Kidney epithelial cell (primary cell): ENCODE measurements around the gene AKAIN1. TPM values are rescaled to one million over a fixed set of nuclear protein-coding genes. Genes with fewer than 3 reads are reported as not detected.

ENCODE experiments used
- DNase-seq: peaks from one replicate; pipeline ENCODE4 v3.0.0-alpha.2; 2010; ENCODE audit warnings: low read depth
- H3K27me3 ChIP-seq: 2 replicates; pipeline ENCODE4 v1.6.0; 2011; ENCODE audit warnings: low read length; ENCODE audit not compliant: control insufficient read depth, insufficient read depth
- H3K36me3 ChIP-seq: 2 replicates; pipeline ENCODE4 v1.5.1; 2011; ENCODE audit warnings: low read length; ENCODE audit not compliant: control insufficient read depth, insufficient read depth
- H3K4me3 ChIP-seq: 2 replicates; pipeline ENCODE4 v1.5.1; 2011; ENCODE audit warnings: low read depth, mild to moderate bottlenecking, control low read depth, low read length
- total RNA-seq: library from RNA; depleted of rRNA; stranded (reverse); fragments of >200 nt; gene quantifications from 2 replicates; pipeline ENCODE4 v1.2.3, GENCODE V29; 2015
- TF ChIP-seq, protein P1 (sequence below): IDR thresholded peaks from 2 replicates; pipeline ENCODE4 v1.5.1; 2011; ENCODE audit warnings: mild to moderate bottlenecking, moderate library complexity, low read length, control low read depth, inconsistent platforms; ENCODE audit not compliant: insufficient read depth, poor library complexity, severe bottlenecking

AKAIN1 gene
- not detected in 2 replicates for total RNA-seq

DNA sequence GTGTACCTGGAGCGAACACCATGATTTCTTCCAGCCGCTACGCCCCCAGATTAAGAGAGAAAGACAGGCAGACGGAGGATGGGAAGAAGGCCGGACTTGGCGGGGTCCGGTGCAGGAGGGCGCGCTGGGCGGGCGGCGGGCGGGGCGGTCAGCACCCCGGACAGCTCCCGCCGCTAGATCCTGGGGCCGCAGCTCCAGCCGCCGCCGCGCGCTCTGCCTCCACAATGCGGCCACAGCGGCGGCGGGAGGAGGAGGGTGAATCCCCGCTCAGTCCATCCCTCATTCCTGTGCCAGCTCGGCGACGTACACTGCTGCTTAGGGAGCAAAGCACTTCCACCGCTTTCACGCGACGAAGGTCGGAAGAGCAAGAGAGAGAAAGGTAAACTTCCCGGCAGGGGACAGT lies at the start of gene AKAIN1:
Gene AKAIN1, minus strand, starts transcription at position 226 of the 403 bp plus-strand sequence. Its CDS starts 204 bp downstream, at position 22.
- no peak within 1 kb of the TSS for H3K4me3 ChIP-seq
- DNase-seq, result no peak
- TF ChIP-seq, protein P1, sequence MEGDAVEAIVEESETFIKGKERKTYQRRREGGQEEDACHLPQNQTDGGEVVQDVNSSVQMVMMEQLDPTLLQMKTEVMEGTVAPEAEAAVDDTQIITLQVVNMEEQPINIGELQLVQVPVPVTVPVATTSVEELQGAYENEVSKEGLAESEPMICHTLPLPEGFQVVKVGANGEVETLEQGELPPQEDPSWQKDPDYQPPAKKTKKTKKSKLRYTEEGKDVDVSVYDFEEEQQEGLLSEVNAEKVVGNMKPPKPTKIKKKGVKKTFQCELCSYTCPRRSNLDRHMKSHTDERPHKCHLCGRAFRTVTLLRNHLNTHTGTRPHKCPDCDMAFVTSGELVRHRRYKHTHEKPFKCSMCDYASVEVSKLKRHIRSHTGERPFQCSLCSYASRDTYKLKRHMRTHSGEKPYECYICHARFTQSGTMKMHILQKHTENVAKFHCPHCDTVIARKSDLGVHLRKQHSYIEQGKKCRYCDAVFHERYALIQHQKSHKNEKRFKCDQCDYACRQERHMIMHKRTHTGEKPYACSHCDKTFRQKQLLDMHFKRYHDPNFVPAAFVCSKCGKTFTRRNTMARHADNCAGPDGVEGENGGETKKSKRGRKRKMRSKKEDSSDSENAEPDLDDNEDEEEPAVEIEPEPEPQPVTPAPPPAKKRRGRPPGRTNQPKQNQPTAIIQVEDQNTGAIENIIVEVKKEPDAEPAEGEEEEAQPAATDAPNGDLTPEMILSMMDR, result no peak
- peaks cover 27% of the 10 kb centered on the region for H3K27me3 ChIP-seq
- no peaks in the 10 kb centered on the region for H3K36me3 ChIP-seq

DNA sequence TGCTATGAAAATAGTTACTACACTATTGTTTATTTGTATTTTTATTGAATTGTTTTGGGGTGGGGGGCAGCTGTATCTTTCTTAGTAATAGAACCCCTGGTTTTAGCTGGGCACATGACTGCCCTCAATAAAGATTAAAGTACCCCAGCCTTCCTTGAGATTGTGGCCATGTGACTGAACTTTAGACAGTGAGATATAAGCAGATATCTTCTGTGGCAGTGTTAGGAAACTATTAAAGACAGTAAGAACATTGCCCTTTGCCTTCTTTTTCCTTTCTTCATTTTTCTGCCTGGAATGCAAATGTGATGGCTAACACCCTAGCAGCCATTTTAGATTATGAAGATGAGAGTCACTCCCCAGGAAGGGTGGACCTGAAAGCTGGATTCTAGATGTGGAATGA lies 47.9 kb upstream of the AKAIN1 start:
- Histone ChIP-seq H3K36me3 (no peaks in the 10 kb centered on the region), H3K4me3 (no peak overlapping the region), H3K27me3 (no peaks in the 10 kb centered on the region)
- DNase-seq, result no peak
- TF ChIP-seq, protein P1, result no peak

- Histone ChIP-seq H3K4me3 (peak overlapping the region; percentile 79), H3K36me3 (no peaks in the 10 kb centered on the region), H3K27me3 (no peaks in the 10 kb centered on the region)
- no peak for DNase-seq
- TF ChIP-seq, protein P1, result no peak
These were observed 42.4 kb upstream of the AKAIN1 start for GRCh38 chr18:5239447-5239846.

DNA sequence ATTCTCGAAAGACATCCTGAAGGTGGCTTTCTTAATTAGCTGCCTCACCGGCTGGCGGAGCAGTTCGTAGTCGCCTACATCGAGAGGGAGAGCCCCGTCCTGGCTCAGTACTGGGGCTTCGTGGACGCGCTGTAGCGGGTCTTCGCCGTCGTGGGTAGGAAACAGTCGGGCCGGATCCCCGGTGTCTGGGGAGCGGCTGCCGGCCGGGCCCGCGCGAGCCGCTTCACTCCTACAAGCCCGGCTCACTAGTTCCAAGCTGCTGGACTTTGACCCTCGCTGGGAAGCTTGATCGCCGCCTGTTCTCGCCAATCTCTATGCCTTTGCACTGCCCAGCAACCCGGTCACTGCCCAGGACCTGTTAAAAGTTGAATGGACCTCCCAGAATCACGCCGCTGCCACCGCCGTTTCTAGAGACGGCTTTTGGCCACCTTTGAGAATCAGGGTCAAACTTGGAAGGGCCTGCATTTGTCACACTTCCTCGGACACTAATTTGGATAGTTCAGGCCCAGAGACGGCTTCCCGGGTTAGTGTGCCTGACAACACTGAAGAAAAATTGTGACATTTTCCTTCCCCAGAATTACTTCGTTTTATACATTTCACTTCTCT lies 41.4 kb upstream of the AKAIN1 start:
- Histone ChIP-seq H3K36me3 (no peaks in the 10 kb centered on the region), H3K4me3 (peak overlapping the region; percentile 79), H3K27me3 (no peaks in the 10 kb centered on the region)
- DNase-seq, result no peak
- TF ChIP-seq, protein P1, result no peak

DNA sequence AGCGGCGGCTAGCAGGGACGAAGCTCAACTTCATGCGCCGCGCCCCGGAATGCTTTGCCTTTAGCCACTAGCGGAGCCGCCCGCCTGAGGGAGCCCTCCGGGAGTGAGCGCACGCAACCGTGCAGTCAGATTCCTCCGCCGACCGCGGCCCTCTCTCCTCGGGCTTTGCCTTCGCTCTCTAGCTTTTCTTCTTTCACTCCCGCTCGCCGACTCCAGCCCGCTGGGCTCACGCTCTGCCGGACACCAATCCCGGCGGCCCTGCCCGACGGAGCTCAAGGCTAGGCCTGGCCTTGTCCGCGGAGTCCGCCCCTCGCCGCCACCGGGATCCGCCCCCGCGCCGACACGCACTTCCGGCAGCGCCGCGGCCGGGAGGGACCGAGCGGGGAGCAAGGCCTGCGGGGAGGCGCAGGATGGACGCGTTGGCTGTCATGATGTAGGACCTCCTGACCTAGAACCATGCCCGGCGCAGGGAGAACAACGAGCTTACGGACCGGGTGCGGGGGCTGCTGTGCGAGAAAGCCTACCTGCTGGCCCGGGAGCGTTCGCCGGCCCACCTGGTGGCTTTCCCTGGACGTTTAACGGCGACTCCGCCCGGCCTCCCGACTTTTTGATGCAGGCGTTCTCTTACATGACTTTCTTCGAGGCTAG lies 40.8 kb upstream of the AKAIN1 start:
- H3K36me3 ChIP-seq, result no peaks in the 10 kb centered on the region
- peak overlapping the region; percentile 79 for H3K4me3 ChIP-seq
- DNase-seq, result peak; percentile 51
- TF ChIP-seq, protein P1, result peak; percentile 11
- H3K27me3 ChIP-seq, result no peaks in the 10 kb centered on the region
